Osteocyte (in vitro differentiated cells): Measurements from ENCODE around the gene WNT9B. TPM values are rescaled to one million over a fixed set of nuclear protein-coding genes. Genes with fewer than 3 reads are reported as not detected.
A peak's percentile ranks its signal among the peaks of the same experiment; 100 is the strongest.

Experiments
- DNase-seq: peaks from one replicate; pipeline ENCODE4 v3.0.0; 2021; ENCODE audit warnings: mixed read lengths; ENCODE audit not compliant: unreplicated experiment; ENCODE audit errors: extremely low spot score
- H3K27ac Mint-ChIP-seq: one replicate; pipeline ENCODE4 v1.8.0; 2021; ENCODE audit warnings: mild to moderate bottlenecking, mixed read lengths; ENCODE audit not compliant: unreplicated experiment
- H3K27me3 Mint-ChIP-seq: one replicate; pipeline ENCODE4 v1.8.0; 2021; ENCODE audit warnings: mixed read lengths; ENCODE audit not compliant: unreplicated experiment
- H3K36me3 Mint-ChIP-seq: one replicate; pipeline ENCODE4 v1.8.0; 2021; ENCODE audit warnings: mixed read lengths; ENCODE audit not compliant: unreplicated experiment
- H3K4me1 Mint-ChIP-seq: one replicate; pipeline ENCODE4 v1.8.0; 2021; ENCODE audit warnings: mixed read lengths; ENCODE audit not compliant: unreplicated experiment
- H3K4me3 Mint-ChIP-seq: one replicate; pipeline ENCODE4 v1.8.0; 2021; ENCODE audit warnings: mild to moderate bottlenecking, moderate library complexity, mixed read lengths; ENCODE audit not compliant: unreplicated experiment
- H3K9me3 Mint-ChIP-seq: one replicate; pipeline ENCODE4 v1.8.0; 2021; ENCODE audit warnings: mixed read lengths; ENCODE audit not compliant: unreplicated experiment
- CTCF ChIP-seq: fragments of 200-600 bp; sonication (generic); IDR thresholded peaks from 2 replicates; pipeline ENCODE4 v1.5.0; 2021; ENCODE audit warnings: antibody characterized with exemption, mild to moderate bottlenecking, moderate library complexity
- total RNA-seq: library from RNA; stranded (reverse); gene quantifications from 2 replicates; pipeline ENCODE4 v1.2.1, GENCODE V29; 2021

Gene WNT9B
- total RNA-seq, 1 donor from 2014 or later = not detected

GRCh38 chr17:46822388-46822921 is 28.9 kb upstream of the WNT9B start:
- peak; percentile 44 for TF ChIP-seq CTCF
- Mint-ChIP-seq H3K9me3 (no peaks in the 10 kb centered on the region), H3K4me3 (no peak overlapping the region), H3K27me3 (peaks cover 41% of the 10 kb centered on the region), H3K4me1 (peaks cover 15% of the 10 kb centered on the region), H3K36me3 (no peaks in the 10 kb centered on the region), H3K27ac (no peak overlapping the region)
- DNase-seq = no peak

DNA sequence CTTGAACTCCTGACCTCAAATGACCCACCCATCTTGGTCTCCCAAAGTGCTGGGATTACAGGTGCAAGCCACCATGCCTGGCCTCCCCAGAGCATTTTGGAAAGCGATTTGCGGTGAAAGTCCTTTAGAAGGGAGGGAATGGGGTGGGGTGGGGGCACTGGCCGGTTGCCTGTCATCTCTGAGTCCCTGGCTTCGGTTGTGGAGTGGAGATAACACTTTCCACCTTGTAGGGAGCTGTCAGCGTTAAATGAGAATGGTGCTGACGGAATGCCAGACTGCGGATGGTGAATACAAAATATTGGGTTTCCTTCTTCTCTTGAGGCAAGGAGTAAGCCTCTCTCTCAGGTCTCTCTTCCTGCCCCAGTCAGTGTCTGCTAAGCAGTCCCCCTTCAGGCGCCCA is 27.7 kb upstream of the WNT9B start:
- H3K4me1 Mint-ChIP-seq = peaks cover 6% of the 10 kb centered on the region
- H3K36me3 Mint-ChIP-seq = no peaks in the 10 kb centered on the region
- no peak for TF ChIP-seq CTCF
- no peak overlapping the region for H3K27ac Mint-ChIP-seq
- H3K27me3 Mint-ChIP-seq = peaks cover 39% of the 10 kb centered on the region
- no peaks in the 10 kb centered on the region for H3K9me3 Mint-ChIP-seq
- DNase-seq = no peak
- H3K4me3 Mint-ChIP-seq = no peak overlapping the region

GRCh38 chr17:46826116-46826515 is 25.3 kb upstream of the WNT9B start:
- Mint-ChIP-seq H3K4me3 (no peak overlapping the region), H3K27ac (no peak overlapping the region), H3K27me3 (peaks cover 25% of the 10 kb centered on the region), H3K9me3 (no peaks in the 10 kb centered on the region), H3K4me1 (no peaks in the 10 kb centered on the region), H3K36me3 (no peaks in the 10 kb centered on the region)
- TF ChIP-seq CTCF = no peak
- DNase-seq = no peak

DNA sequence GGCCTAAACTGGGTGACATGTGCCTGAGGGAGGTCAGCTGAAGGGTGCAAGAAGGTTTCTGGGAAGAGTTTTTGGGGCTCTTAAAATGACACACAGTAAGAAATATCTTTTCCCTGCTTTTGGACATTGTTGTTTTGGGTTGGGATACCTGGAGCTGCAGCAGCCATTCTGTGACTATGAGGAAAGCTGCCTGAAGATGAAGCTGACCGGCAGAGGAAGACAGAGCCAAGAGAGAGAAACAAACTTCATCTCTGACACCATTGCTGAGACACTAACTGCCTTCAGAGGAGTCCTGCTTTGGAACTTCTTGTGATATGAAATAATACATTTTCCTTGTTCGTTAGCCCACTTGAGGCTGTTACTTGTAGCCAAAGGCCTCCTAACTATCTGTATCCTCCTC is 24.1 kb upstream of the WNT9B start:
- H3K27ac Mint-ChIP-seq = no peak overlapping the region
- TF ChIP-seq CTCF = no peak
- DNase-seq = no peak
- H3K4me3 Mint-ChIP-seq = no peak overlapping the region
- H3K9me3 Mint-ChIP-seq = no peaks in the 10 kb centered on the region
- peaks cover 22% of the 10 kb centered on the region for H3K27me3 Mint-ChIP-seq
- H3K36me3 Mint-ChIP-seq = no peaks in the 10 kb centered on the region
- no peaks in the 10 kb centered on the region for H3K4me1 Mint-ChIP-seq

GRCh38 chr17:46831573-46832330 is 19.6 kb upstream of the WNT9B start:
- Mint-ChIP-seq H3K27me3 (peaks cover 23% of the 10 kb centered on the region), H3K9me3 (no peaks in the 10 kb centered on the region), H3K4me3 (no peak overlapping the region), H3K27ac (no peak overlapping the region), H3K36me3 (no peaks in the 10 kb centered on the region), H3K4me1 (no peaks in the 10 kb centered on the region)
- DNase-seq = no peak
- TF ChIP-seq CTCF = no peak
